CD4-positive, alpha-beta memory T cell (primary cell): ENCODE data around the gene CPLX4. TPM values are rescaled to one million over a fixed set of nuclear protein-coding genes. Genes with fewer than 3 reads are reported as not detected.

Experiments used
- CTCF ChIA-PET: fragments of 350-600 bp; sonication (Branson Sonifier 250); formaldehyde crosslinking; loops from one replicate; lab custom pipeline; 2021; ENCODE audit warnings: inconsistent platforms; ENCODE audit not compliant: partially characterized antibody; lab: Charles Lee
- POLR2A ChIA-PET: fragments of 350-600 bp; sonication (Branson Sonifier 250); formaldehyde crosslinking; loops from one replicate; lab custom pipeline; 2021; ENCODE audit not compliant: partially characterized antibody; lab: Charles Lee
- DNase-seq, 5 donors: peaks; one replicate each; pipeline versions ENCODE4 v3.0.0 to v3.0.0-alpha.2; 2020 to 2022; ENCODE audit warnings: mixed read lengths in 1 of 5
- H3K27ac ChIP-seq: one replicate; pipeline ENCODE4 v1.7.0; 2013; ENCODE audit warnings: low read depth, low read length
- H3K27me3 ChIP-seq: 2 replicates; pipeline ENCODE4 v1.7.0; 2013; ENCODE audit warnings: mild to moderate bottlenecking, low read length, moderate library complexity; ENCODE audit not compliant: insufficient read depth
- H3K36me3 ChIP-seq: 2 replicates; pipeline ENCODE4 v1.7.0; 2013; ENCODE audit warnings: mild to moderate bottlenecking, low read length, moderate library complexity; ENCODE audit not compliant: insufficient read depth
- H3K4me1 ChIP-seq: 2 replicates; pipeline ENCODE4 v1.7.0; 2013; ENCODE audit warnings: mild to moderate bottlenecking, low read length, moderate library complexity; ENCODE audit not compliant: insufficient read depth
- H3K4me3 ChIP-seq, 2 donors: one replicate each; pipeline ENCODE4 v1.7.0; 2013; ENCODE audit warnings: low read length in 2 of 2, mild to moderate bottlenecking in 1 of 2
- H3K9me3 ChIP-seq, 2 donors: one replicate each; pipeline ENCODE4 v1.7.0; 2013; ENCODE audit warnings: low read length in 2 of 2, control low read depth in 1 of 2; ENCODE audit not compliant: control insufficient read depth in 1 of 2
- H3K27ac Mint-ChIP-seq, 7 donors: one replicate each; pipeline ENCODE4 v1.8.0; 2020 to 2021; ENCODE audit warnings: mixed read lengths in 7 of 7, mild to moderate bottlenecking in 6 of 7, inconsistent platforms in 3 of 7, moderate library complexity in 3 of 7
- H3K27me3 Mint-ChIP-seq, 2 donors: one replicate each; pipeline ENCODE4 v1.8.0; 2020 to 2021; ENCODE audit warnings: mixed read lengths in 2 of 2
- H3K36me3 Mint-ChIP-seq, 2 donors: one replicate each; pipeline ENCODE4 v1.8.0; 2020 to 2021; ENCODE audit warnings: mixed read lengths in 2 of 2, inconsistent platforms in 1 of 2, mild to moderate bottlenecking in 1 of 2
- H3K4me1 Mint-ChIP-seq, 4 donors: one replicate each; pipeline ENCODE4 v1.8.0; 2020 to 2021; ENCODE audit warnings: mixed read lengths in 4 of 4, mild to moderate bottlenecking in 1 of 4
- H3K4me3 Mint-ChIP-seq, 8 donors: one replicate each; pipeline ENCODE4 v1.8.0; 2020 to 2021; ENCODE audit warnings: mixed read lengths in 8 of 8, mild to moderate bottlenecking in 7 of 8, moderate library complexity in 6 of 8, inconsistent platforms in 3 of 8
- H3K9me3 Mint-ChIP-seq, 8 donors: one replicate each; pipeline ENCODE4 v1.8.0; 2020 to 2021; ENCODE audit warnings: mixed read lengths in 8 of 8, mild to moderate bottlenecking in 5 of 8, inconsistent platforms in 3 of 8, moderate library complexity in 1 of 8
- intact Hi-C: fragments of 100-400 bp; cut with micrococcal nuclease; formaldehyde crosslinking; loops from one replicate; pipeline ENCODE4 v1.15.1; 2023
- polyA plus RNA-seq, 2 donors: library from polyadenylated mRNA; unstranded; fragments of 300-500 nt; fragmentation: Illumina TruSeq; gene quantifications; one replicate each; pipeline ENCODE4 v1.2.3, GENCODE V29; 2021
- total RNA-seq, 2 experiments: library from RNA; stranded (reverse); gene quantifications; one replicate each; pipeline ENCODE4 v1.2.3, GENCODE V29; 2021

CPLX4 gene
- total and polyA plus RNA-seq, 4 experiments from 2014 or later, result not detected

DNA sequence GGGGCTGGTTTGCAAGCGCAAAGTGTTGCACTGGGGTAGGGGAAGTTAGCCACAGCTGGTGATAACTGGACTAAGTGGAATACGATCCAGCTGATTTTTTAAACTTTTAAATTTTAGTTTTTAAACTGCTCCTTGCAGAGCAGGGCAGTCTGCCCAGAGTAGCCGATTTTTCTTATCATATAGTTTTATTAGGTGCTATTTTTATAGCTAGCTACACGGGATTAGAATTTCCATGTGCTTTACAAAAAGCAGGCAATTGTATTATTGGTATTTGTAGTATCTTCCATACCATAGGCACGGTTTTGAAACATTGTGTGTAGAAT is 9.6 kb downstream of the CPLX4 start:
- ChIA-PET CTCF (interaction anchor here (0.7 to 8.3 kb wide), 14 partner anchors 8 to 145 kb away, joined by 3 to 262 read pairs (median 5); partner anchors contain the start of genes CPLX4 and GRP), POLR2A (no interaction called here)
- peaks cover 0 to 2% (median 0%) of the 10 kb centered on the region in 8 donors for H3K9me3 Mint-ChIP-seq
- intact Hi-C loops, result loop anchor here (2.0 to 5.0 kb wide), 2 partner anchors 94 to 513 kb away; no protein-coding TSS in a partner anchor
- H3K4me1 Mint-ChIP-seq, result peaks cover 0 to 2% (median 0%) of the 10 kb centered on the region in 4 donors
- Histone ChIP-seq H3K27ac (no peak overlapping the region), H3K9me3 (no peaks in the 10 kb centered on the region), H3K27me3 (peaks cover 6% of the 10 kb centered on the region), H3K4me3 (peak overlapping the region in 1 of 2 donors; percentile 43), H3K36me3 (no peaks in the 10 kb centered on the region), H3K4me1 (peaks cover 11% of the 10 kb centered on the region)
- H3K27me3 Mint-ChIP-seq, result peaks cover 24 to 43% of the 10 kb centered on the region in 2 donors
- peak overlapping the region; percentile 42 to 78 (median 66) for H3K4me3 Mint-ChIP-seq
- no peak for DNase-seq
- H3K36me3 Mint-ChIP-seq, result no peaks in the 10 kb centered on the region
- no peak overlapping the region for H3K27ac Mint-ChIP-seq

- ChIA-PET CTCF (interaction anchor here (0.7 to 8.3 kb wide), 19 partner anchors 10 to 1838 kb away, joined by 3 to 262 read pairs (median 4); partner anchors contain the start of genes CPLX4 and GRP), POLR2A (no interaction called here)
- Mint-ChIP-seq H3K36me3 (no peaks in the 10 kb centered on the region), H3K27ac (no peak overlapping the region), H3K9me3 (peaks cover 0 to 2% (median 0%) of the 10 kb centered on the region in 8 donors), H3K4me1 (peaks cover 0 to 2% (median 0%) of the 10 kb centered on the region in 4 donors), H3K27me3 (peaks cover 24 to 41% of the 10 kb centered on the region in 2 donors), H3K4me3 (peak overlapping the region; percentile 42 to 78 (median 66))
- no peaks in the 10 kb centered on the region for H3K36me3 ChIP-seq
- intact Hi-C loops, result loop anchor here (2.0 to 5.0 kb wide), 2 partner anchors 94 to 514 kb away; no protein-coding TSS in a partner anchor
- H3K4me1 ChIP-seq, result peaks cover 11% of the 10 kb centered on the region
- H3K27me3 ChIP-seq, result peaks cover 6% of the 10 kb centered on the region
- H3K27ac ChIP-seq, result no peak overlapping the region
- H3K4me3 ChIP-seq, result peak overlapping the region in 1 of 2 donors; percentile 43
- H3K9me3 ChIP-seq, result no peaks in the 10 kb centered on the region
- DNase-seq, result peak; percentile 38 to 65 (median 53)
Observed at GRCh38 chr18:59308248-59308937, 10.1 kb downstream of the CPLX4 start.

DNA sequence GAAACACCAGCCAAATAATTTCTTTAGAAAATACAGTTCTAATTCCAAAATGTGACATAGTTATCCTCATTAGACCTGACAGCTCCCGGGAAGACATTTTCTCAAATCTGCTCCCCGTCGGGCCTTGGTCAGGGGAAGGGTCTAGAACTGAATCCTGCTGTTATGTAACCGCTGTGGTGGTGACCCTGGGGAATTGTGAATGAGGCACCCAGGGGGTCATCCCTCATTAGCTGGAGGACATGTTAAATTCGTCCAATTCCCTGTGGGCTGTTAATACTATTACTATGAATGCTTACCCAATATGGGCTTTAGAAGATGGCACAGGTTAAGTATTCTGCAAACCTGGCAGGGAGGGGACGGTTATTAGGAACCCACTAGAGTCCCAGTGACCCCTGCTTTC is 11.8 kb downstream of the CPLX4 start:
- Mint-ChIP-seq H3K4me3 (no peak overlapping the region), H3K9me3 (peaks cover 0 to 2% (median 0%) of the 10 kb centered on the region in 8 donors), H3K36me3 (no peaks in the 10 kb centered on the region), H3K27me3 (peaks cover 20 to 32% of the 10 kb centered on the region in 2 donors), H3K27ac (no peak overlapping the region), H3K4me1 (peaks cover 0 to 2% (median 0%) of the 10 kb centered on the region in 4 donors)
- POLR2A ChIA-PET, result no interaction called here
- H3K27me3 ChIP-seq, result peaks cover 6% of the 10 kb centered on the region
- CTCF ChIA-PET, result interaction anchor here (8.3 kb wide), 1 partner anchor 94 kb away, joined by 262 read pairs; no protein-coding TSS in a partner anchor
- intact Hi-C loops, result loop anchor here (5.0 kb wide), 1 partner anchor 516 kb away; no protein-coding TSS in a partner anchor
- no peak overlapping the region for H3K4me3 ChIP-seq
- peaks cover 11% of the 10 kb centered on the region for H3K4me1 ChIP-seq
- no peak overlapping the region for H3K27ac ChIP-seq
- DNase-seq, result no peak
- no peaks in the 10 kb centered on the region for H3K9me3 ChIP-seq
- H3K36me3 ChIP-seq, result no peaks in the 10 kb centered on the region

DNA sequence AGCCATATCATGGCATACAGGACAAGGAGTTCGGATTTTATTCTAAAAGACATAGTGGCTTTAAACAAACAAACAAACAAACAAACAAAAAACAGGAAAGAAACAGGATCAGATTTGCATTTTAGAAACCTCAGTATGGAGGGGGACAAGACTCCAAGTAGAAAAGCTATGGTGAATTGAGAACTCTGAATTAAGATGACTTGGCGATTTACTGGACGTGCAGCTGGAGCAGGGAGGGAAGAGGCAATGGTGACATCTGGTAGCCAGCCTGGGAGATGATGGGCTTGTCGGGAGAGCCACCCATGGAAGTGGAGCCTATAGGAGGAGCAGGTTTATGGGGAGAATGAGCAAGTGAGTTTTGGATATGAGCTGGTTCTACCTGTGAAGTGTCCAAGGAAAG is 13.2 kb downstream of the CPLX4 start:
- Mint-ChIP-seq H3K27ac (no peak overlapping the region), H3K36me3 (no peaks in the 10 kb centered on the region), H3K9me3 (peaks cover 0 to 2% (median 0%) of the 10 kb centered on the region in 8 donors), H3K4me1 (peaks cover 0 to 2% (median 0%) of the 10 kb centered on the region in 4 donors), H3K4me3 (no peak overlapping the region), H3K27me3 (peaks cover 14 to 25% of the 10 kb centered on the region in 2 donors)
- intact Hi-C loops, result loop anchor here (5.0 kb wide), 1 partner anchor 517 kb away; no protein-coding TSS in a partner anchor
- no peak for DNase-seq
- peaks cover 6% of the 10 kb centered on the region for H3K27me3 ChIP-seq
- ChIA-PET CTCF (interaction anchor here (1.1 kb wide), 1 partner anchor 98 kb away, joined by 11 read pairs; no protein-coding TSS in a partner anchor), POLR2A (no interaction called here)
- H3K4me3 ChIP-seq, result no peak overlapping the region
- H3K36me3 ChIP-seq, result no peaks in the 10 kb centered on the region
- no peak overlapping the region for H3K27ac ChIP-seq
- H3K4me1 ChIP-seq, result peaks cover 11% of the 10 kb centered on the region
- no peaks in the 10 kb centered on the region for H3K9me3 ChIP-seq

- Mint-ChIP-seq H3K27ac (no peak overlapping the region), H3K27me3 (peaks cover 11 to 16% of the 10 kb centered on the region in 2 donors), H3K36me3 (no peaks in the 10 kb centered on the region), H3K4me3 (no peak overlapping the region), H3K4me1 (peaks cover 0 to 2% (median 0%) of the 10 kb centered on the region in 4 donors), H3K9me3 (peaks cover 0 to 2% (median 0%) of the 10 kb centered on the region in 8 donors)
- Histone ChIP-seq H3K4me1 (peaks cover 6% of the 10 kb centered on the region), H3K27me3 (peaks cover under 1% of the 10 kb centered on the region), H3K9me3 (no peaks in the 10 kb centered on the region), H3K36me3 (no peaks in the 10 kb centered on the region), H3K27ac (no peak overlapping the region), H3K4me3 (no peak overlapping the region)
- intact Hi-C loops, result no loop called here
- DNase-seq, result no peak
- POLR2A ChIA-PET, result no interaction called here
- CTCF ChIA-PET, result interaction anchor here (0.9 to 1.2 kb wide), 2 partner anchors 11 to 99 kb away, joined by 4 to 13 read pairs; no protein-coding TSS in a partner anchor
Observed at GRCh38 chr18:59303656-59304195, 14.7 kb downstream of the CPLX4 start.

GRCh38 chr18:59303006-59303405 is 15.4 kb downstream of the CPLX4 start:
- H3K9me3 Mint-ChIP-seq, result peaks cover 0 to 2% (median 0%) of the 10 kb centered on the region in 8 donors
- intact Hi-C loops, result no loop called here
- peaks cover 14 to 16% of the 10 kb centered on the region in 2 donors for H3K27me3 Mint-ChIP-seq
- H3K27ac ChIP-seq, result no peak overlapping the region
- ChIA-PET CTCF (interaction anchor here (1.1 to 1.4 kb wide), 2 partner anchors 10 to 99 kb away, joined by 3 to 8 read pairs; no protein-coding TSS in a partner anchor), POLR2A (no interaction called here)
- H3K36me3 Mint-ChIP-seq, result no peaks in the 10 kb centered on the region
- H3K27me3 ChIP-seq, result no peaks in the 10 kb centered on the region
- peaks cover under 1% of the 10 kb centered on the region for H3K4me1 ChIP-seq
- no peak overlapping the region for H3K4me3 ChIP-seq
- H3K4me3 Mint-ChIP-seq, result no peak overlapping the region
- H3K36me3 ChIP-seq, result no peaks in the 10 kb centered on the region
- no peak for DNase-seq
- H3K4me1 Mint-ChIP-seq, result no peaks in the 10 kb centered on the region
- H3K27ac Mint-ChIP-seq, result no peak overlapping the region
- H3K9me3 ChIP-seq, result no peaks in the 10 kb centered on the region

DNA sequence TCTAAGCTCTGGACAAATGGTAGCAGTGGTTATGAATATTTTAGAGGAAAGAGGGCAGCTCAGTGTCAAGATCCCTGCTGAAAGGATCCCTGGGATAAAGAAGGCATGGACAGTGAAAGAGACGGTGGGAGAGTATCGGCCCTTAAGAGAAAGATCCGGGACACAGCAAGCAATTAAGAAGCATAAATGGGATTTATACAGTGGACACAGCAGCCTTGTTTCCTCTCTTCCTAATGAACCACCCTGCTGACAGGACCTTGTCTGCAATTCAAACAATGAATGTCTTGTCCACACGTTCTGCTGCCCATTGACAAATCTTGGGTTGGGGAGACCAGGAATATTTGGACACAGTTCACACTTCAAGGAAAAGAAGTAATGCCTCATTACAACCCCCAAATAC is 16.5 kb downstream of the CPLX4 start:
- Mint-ChIP-seq H3K9me3 (no peaks in the 10 kb centered on the region), H3K4me1 (no peaks in the 10 kb centered on the region), H3K27ac (no peak overlapping the region), H3K4me3 (no peak overlapping the region), H3K27me3 (peaks cover 13 to 16% of the 10 kb centered on the region in 2 donors), H3K36me3 (no peaks in the 10 kb centered on the region)
- Histone ChIP-seq H3K4me3 (no peak overlapping the region), H3K36me3 (no peaks in the 10 kb centered on the region), H3K4me1 (no peaks in the 10 kb centered on the region), H3K27me3 (no peaks in the 10 kb centered on the region), H3K27ac (no peak overlapping the region), H3K9me3 (no peaks in the 10 kb centered on the region)
- CTCF ChIA-PET, result interaction anchor here (1.4 kb wide), 1 partner anchor 100 kb away, joined by 8 read pairs; no protein-coding TSS in a partner anchor
- intact Hi-C loops, result no loop called here
- POLR2A ChIA-PET, result no interaction called here
- DNase-seq, result no peak
